Measurements from ENCODE around the gene CLPX.
A peak's percentile ranks its signal among the peaks of the same experiment; 100 is the strongest.
"Not testable (repeated sequence)": the region's sequence is repeated elsewhere in the genome, so short reads cannot be mapped to it uniquely, and the experiment has no call there.

The CLPX gene

GRCh38 chr15:65204931-65205660 is 20.0 kb upstream of the CLPX start:
- DNase-seq = no peak

GRCh38 chr15:65204236-65204930 is 19.2 kb upstream of the CLPX start:
- no peak for DNase-seq

DNA sequence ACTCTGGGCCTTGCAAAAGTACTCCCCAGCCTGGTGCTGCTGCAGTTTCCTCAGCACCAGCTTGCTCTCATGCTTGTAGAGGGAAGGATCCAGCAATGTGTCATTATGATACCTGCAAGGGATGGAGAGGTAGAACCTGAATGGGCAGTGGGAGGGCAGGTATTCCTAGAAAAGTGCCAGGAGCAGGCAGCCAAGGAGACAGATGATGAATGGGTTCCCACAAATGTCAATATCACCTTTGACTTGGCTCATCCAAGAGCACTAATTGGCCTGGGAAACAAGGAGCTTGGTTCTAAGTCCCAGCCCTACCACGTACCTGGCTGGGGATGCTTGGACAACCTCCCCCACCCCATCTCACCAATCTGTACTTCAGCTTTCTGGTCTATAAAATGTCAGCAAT is 16.8 kb upstream of the CLPX start:
- no peak for DNase-seq

- no peak for DNase-seq
These were observed 13.4 kb upstream of the CLPX start for GRCh38 chr15:65198571-65198970.

GRCh38 chr15:65197337-65197645 is 12.1 kb upstream of the CLPX start:
- DNase-seq = no peak

- DNase-seq = no peak
These were observed 11.6 kb upstream of the CLPX start for GRCh38 chr15:65196637-65197336.

DNA sequence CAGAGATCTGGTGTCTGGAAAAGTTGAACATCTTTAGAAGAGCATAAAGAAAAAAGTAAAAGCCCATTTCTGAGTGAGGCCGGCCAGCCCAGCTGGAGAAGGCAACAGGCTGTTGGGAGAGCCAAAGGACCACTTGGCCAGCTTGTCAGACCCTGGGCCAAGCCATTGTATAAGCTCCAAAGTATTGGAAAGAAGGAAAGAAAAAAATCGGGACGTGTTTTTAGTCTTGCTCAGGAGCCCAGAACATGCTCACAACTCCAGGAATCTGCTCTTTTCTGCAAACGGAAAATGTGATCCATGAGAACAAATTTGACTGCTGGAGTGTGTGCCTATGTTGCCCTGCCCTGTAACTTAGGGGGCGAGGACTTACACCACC is 10.4 kb upstream of the CLPX start:
- DNase-seq = no peak

GRCh38 chr15:65194826-65195547 is 9.8 kb upstream of the CLPX start:
- DNase-seq = peak; percentile 38

DNA sequence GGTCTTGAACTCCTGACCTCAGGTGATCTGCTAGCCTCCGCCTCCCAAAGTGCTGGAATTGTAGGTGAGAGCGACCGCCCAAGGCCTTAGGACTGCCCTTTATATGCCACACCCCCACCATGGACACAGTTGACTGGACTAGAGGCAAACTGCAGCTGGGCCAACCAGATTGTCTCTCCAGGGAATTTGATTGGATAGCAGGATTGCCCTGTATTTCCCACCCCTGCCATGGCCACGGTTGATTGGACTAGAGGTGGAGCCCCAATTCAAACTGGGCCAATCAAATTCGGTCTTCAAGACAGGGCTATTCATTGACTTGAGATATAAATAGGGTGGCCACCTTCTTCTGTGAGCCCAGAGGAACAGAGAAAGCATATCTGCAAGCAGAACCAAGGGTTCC is 6.9 kb upstream of the CLPX start:
- no peak for DNase-seq

DNA sequence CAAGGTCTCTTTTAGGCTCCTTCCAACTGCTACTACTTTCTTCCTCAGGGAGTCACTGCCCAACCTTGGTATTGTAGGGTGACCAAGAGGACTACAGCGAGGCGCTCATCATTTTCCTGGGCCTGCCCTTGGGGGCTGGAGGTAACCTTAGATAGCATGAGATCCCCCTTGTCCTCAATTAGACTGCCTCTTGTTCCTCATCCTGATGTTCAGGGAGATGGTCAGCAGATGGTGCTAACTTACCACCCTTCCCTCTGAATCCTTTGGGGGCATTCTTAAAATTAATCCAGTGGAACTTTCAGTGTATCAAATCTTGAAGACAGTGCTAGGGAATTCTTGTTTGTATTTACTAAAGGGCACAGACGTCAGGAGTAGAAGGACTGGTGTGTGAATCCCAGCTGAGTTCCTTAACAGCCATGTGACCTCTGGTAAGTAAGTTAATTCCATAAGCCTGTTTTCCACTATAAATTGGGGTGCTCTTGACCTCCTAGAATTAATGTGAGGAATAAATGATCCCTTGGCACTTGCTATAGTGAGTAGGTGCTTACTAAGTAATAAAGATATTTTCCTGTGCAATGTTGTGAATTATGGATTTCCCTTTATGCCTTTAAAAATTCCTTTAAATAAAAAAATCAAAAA is 4.1 kb upstream of the CLPX start:
- peak; percentile 89 for DNase-seq

DNA sequence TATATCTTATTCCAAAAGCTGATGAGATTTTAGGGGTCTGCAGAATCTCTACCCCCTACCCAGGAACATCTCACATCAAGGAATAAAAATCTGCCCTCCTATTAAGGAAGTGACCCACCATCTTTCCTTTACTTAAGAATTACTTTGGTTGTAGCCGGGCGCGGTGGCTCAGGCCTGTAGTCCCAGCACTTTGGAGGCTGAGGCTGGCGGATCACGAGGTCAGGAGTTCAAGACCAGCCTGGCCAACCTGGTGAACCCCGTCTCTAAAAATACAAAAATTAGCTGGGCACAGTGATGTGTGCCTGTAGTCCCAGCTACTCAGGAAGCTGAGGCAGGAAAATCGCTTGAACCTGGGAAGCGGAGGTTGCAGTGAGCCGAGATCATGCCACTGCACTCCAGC is 3.3 kb upstream of the CLPX start:
- DNase-seq = not testable (repeated sequence)

GRCh38 chr15:65184305-65184867 is 756 bp downstream of the CLPX start:
- DNase-seq = peak; percentile 69

DNA sequence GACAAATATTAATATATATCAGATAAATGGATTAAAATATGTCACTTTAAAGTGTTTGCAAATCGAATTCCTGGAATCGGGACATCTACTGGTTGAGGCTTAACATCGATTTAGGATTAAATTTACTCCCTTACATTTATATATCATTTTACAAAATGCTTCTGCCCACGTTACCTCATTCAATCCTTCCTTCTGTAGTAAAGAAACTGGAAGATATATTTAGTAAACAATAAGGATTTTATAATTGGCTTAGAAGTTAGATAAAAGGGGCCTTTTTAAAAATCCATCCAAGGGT is 1.3 kb downstream of the CLPX start:
- DNase-seq = no peak

DNA sequence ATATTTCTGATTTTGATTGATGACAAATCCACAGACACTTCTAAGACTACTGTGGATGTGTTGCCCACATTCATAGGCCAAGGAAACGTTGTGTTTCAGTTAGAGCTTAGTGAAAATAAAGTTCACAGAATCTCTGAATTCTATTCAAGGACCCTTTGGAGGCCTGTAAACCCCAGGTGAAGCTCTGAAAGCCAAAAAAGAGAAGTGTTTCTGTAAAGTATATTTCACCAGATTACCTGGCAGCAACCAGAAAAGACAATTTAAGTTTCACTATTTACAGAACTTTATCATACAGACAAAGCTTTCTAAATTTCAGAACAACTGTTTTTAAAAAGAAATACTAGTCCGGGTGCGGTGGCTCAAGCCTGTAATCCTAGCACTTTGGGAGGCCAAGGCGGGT is 2.6 kb downstream of the CLPX start:
- no peak for DNase-seq

DNA sequence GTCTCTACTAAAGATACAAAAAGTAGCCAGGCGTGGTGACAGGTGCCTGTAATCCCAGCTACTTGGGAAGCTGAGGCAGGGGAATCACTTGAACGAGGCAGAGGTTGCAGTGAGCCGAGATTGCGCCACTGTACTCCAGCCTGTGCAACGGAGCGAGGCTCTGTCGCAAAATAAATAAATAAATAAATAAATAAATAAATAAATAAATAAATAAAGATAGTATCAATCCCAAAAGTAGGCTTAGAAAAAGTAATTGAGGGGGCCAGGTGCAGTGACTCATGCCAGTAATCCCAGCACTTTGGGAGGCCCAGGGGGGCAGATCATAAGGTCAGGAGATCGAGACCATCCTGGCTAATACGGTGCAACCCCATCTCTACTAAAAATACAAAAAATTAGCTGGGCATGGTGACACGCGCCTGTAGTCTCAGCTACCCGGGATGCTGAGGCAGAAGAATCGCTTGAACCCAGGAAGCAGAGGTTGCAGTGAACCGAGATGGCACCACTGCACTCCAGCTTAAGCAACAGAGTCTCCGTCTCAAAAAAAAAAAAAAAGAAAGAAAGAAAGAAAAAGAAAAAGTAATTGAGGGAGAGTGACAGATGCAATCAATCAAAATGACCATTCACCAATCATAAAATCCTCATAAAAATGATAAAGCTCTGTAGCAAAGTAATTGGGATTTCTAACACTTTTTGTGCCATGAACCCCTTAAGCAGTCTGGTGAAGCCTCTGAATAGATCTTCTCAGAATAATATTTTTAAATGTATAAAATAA is 3.4 kb downstream of the CLPX start:
- not testable (repeated sequence) for DNase-seq

- DNase-seq = no peak
These were observed 5.0 kb downstream of the CLPX start for GRCh38 chr15:65180167-65180566.

- no peak for DNase-seq
These were observed 7.2 kb downstream of the CLPX start for GRCh38 chr15:65177901-65178300.

- DNase-seq = no peak
These were observed 9.1 kb downstream of the CLPX start for GRCh38 chr15:65176056-65176455.

DNA sequence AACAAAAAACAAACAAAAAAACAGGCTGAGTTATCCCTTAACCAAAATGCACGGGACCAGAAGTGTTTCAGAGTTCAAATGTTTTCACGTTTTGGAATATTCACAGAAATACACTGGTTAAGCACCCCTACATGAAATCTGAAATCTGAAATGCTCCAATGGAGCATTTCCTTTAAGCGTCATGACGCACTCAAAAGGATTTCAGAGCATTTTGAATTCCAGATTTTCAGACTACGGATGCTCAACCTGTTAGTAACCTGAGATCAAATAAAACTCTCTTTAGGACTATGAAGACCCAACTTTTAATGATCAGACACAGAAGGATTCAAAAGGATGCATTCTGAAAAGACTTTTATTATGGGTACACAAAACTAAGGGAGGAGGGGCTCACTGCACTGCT is 9.6 kb downstream of the CLPX start:
- DNase-seq = no peak

- DNase-seq = no peak
These were observed 10.6 kb downstream of the CLPX start for GRCh38 chr15:65174509-65174908.

DNA sequence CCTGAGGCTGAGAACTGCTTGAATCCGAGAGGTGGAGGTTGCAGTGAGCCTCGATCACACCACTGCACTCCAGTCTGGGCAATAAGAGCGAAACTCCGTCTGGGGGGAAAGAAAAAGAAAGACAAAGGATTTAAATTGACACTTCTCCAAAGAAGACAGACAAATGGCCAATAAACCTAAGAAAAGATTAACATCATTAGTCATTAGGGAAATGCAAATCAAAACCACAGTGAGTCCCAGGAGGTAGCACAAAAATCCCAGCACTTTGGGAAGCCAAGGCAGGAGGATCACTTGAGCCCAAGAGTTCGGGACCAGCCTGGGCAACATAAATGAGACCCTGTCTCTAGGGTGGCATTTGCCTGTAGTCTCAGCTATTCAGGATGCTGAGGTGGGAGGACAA is 12.6 kb downstream of the CLPX start:
- DNase-seq = no peak

- DNase-seq = no peak
These were observed 13.7 kb downstream of the CLPX start for GRCh38 chr15:65171428-65171827.

Measured in eye (tissue), 1 donor.